K562 (cell line): ENCODE data around the gene TSGA10. TPM values are rescaled to one million over a fixed set of nuclear protein-coding genes. Genes with fewer than 3 reads are reported as not detected.
A peak's percentile ranks its signal among the peaks of the same experiment; 100 is the strongest.

Experiments
- EP300 ChIP-seq: IDR thresholded peaks from 2 replicates; pipeline ENCODE4 v1.6.1; 2012; ENCODE audit warnings: low read length, improper control_type of control experiment
- GTF2E2 ChIP-seq: fragments of 200-800 bp; sonication (Bioruptor generic); IDR thresholded peaks from 2 replicates; pipeline ENCODE4 v1.6.1; 2016; ENCODE audit warnings: missing genetic modification characterization, missing compliant biosample characterization
- L3MBTL2 ChIP-seq: fragments of 450-650 bp; IDR thresholded peaks from 2 replicates; pipeline ENCODE4 v1.6.1; 2016; ENCODE audit warnings: mild to moderate bottlenecking, moderate library complexity
- PTTG1 ChIP-seq: fragments of 450-650 bp; IDR thresholded peaks from 2 replicates; pipeline ENCODE4 v1.6.1; 2016; ENCODE audit warnings: low read depth, mild to moderate bottlenecking, missing genetic modification characterization, missing compliant biosample characterization
- RBFOX2 ChIP-seq: fragments of 200-400 bp; formaldehyde crosslinking; IDR thresholded peaks from 2 replicates; pipeline ENCODE4 v1.6.1; 2017; ENCODE audit warnings: low read depth, mild to moderate bottlenecking, low read length, moderate library complexity
- RCOR1 ChIP-seq, 2 experiments: IDR thresholded peaks; 2 replicates each; pipeline ENCODE4 v1.6.1; 2012; ENCODE audit warnings: low read depth in 2 of 2, low read length in 2 of 2, borderline replicate concordance in 1 of 2, improper control_type of control experiment in 1 of 2
- ZNF699 ChIP-seq: fragments of 250-450 bp; sonication (Bioruptor Pico); IDR thresholded peaks from 2 replicates; pipeline ENCODE4 v1.8.0; 2021; ENCODE audit warnings: mild to moderate bottlenecking, moderate library complexity; ENCODE audit not compliant: insufficient replicate concordance
- polyA plus RNA-seq, 8 experiments: library from polyadenylated mRNA; depleted of rRNA in 4 of 8; stranded (reverse) in 5 of 8; unstranded in 3 of 8; fragments of >200 nt; fragmentation: Nextera tagmentation in 2 of 8; fragmentation: Illumina TruSeq in 1 of 8; extraction: Ambion mirVana in 2 of 8; extraction: Trizol in 1 of 8; gene quantifications; 2 replicates each; pipeline versions ENCODE4 v1.2.1 to v1.2.3, GENCODE V29; 2011 to 2014; ENCODE audit warnings: inconsistent platforms in 1 of 8, missing spikeins in 1 of 8
- total RNA-seq, 7 experiments: library from RNA; depleted of rRNA in 6 of 7; stranded (reverse); fragments of >200 nt in 6 of 7; fragmentation: Illumina TruSeq in 2 of 7; extraction: Trizol in 2 of 7; gene quantifications; 2 replicates each; pipeline versions ENCODE4 v1.2.1 to v1.2.3, GENCODE V29; 2011 to 2021; ENCODE audit warnings: low replicate concordance in 1 of 7
- TF ChIP-seq, protein P1 (sequence below): fragments of 250-450 bp; sonication (Bioruptor Pico); IDR thresholded peaks from 2 replicates; pipeline ENCODE4 v1.4.0; 2020; ENCODE audit warnings: mild to moderate bottlenecking
- TF ChIP-seq, protein P2 (sequence below): fragments of 250-450 bp; sonication (Bioruptor Pico); IDR thresholded peaks from 2 replicates; pipeline ENCODE4 v1.8.0; 2022; ENCODE audit warnings: moderate library complexity, mild to moderate bottlenecking, inconsistent platforms
- TF ChIP-seq, protein P3 (sequence below): IDR thresholded peaks from 3 replicates; pipeline ENCODE4 v1.6.1; 2011; ENCODE audit warnings: borderline replicate concordance, mild to moderate bottlenecking, moderate library complexity; ENCODE audit not compliant: insufficient read length; ENCODE audit errors: extremely low read depth
- TF ChIP-seq, protein P4 (sequence below), 2 experiments: fragments of 200-800 bp in 1 of 2; sonication (Bioruptor generic) in 1 of 2; sonication (generic) in 1 of 2; formaldehyde crosslinking in 1 of 2; IDR thresholded peaks in 1 of 2; conservative IDR thresholded peaks in 1 of 2; 2 replicates each; pipeline versions ENCODE4 v1.5.0 to v1.6.1; 2016 to 2020; ENCODE audit warnings: missing compliant biosample characterization in 1 of 2, missing genetic modification characterization in 1 of 2, missing genetic modification reagents in 1 of 2

Gene TSGA10
- total and polyA plus RNA-seq, 9 of the 15 experiments (the other 6 are each of a cell fraction or from before 2014, with no cell fraction given) = 2.1 to 11.3 (median 3.2) TPM

DNA sequence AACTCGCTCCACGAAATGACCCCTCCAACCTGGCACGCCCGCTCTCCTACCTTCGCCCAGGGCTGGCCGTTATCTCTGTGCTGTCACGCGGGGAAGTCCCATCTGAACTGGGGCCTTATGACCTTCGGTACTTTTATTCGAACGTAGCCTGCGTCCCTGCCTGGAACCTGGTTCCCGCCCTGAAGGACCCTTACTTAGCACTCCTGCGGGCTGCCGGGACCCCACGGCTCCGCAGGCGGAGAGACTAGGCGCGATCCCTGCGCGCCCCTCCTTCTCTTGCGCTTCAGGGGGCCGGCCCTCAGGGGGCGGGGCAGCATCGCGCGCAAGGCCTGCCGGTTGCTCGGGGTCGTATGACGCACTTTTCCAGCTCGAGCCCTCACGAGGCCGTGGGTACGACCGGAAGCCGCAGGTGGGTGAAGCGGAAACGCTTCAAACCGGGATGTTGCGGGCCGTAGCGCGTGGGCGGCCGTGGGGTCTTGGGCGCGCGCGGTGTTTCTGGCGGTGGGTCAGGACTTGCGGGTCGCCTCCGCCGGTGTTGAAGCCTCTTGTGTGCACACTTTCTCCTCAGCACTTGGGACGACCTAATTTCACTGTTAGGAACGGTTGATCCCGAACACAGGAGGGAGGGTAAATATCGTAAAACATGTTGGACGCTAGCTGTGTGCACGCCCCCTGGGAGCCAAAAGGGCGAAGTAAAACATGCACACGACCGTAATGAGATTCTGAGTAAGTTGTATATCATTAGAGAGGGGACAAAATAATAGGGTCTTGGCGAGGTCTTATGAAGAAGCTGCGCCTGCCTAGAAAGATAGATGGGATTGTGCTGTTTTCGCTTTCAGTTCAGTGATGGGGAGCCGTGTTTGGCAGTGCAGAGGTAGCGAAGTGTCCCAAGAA is at the start of gene TSGA10, which contains the start of gene LIPT1 (continued):
- no peak for TF ChIP-seq EP300
- TF ChIP-seq, protein P1, sequence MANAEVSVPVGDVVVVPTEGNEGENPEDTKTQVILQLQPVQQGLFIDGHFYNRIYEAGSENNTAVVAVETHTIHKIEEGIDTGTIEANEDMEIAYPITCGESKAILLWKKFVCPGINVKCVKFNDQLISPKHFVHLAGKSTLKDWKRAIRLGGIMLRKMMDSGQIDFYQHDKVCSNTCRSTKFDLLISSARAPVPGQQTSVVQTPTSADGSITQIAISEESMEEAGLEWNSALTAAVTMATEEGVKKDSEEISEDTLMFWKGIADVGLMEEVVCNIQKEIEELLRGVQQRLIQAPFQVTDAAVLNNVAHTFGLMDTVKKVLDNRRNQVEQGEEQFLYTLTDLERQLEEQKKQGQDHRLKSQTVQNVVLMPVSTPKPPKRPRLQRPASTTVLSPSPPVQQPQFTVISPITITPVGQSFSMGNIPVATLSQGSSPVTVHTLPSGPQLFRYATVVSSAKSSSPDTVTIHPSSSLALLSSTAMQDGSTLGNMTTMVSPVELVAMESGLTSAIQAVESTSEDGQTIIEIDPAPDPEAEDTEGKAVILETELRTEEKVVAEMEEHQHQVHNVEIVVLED (CRISPR knock-in tag) = no peak
- TF ChIP-seq GTF2E2 (tag) = peak; percentile 80
- TF ChIP-seq ZNF699 (CRISPR knock-in tag) = no peak
- TF ChIP-seq, protein P2, sequence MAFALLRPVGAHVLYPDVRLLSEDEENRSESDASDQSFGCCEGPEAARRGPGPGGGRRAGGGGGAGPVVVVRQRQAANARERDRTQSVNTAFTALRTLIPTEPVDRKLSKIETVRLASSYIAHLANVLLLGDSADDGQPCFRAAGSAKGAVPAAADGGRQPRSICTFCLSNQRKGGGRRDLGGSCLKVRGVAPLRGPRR = no peak
- no peak for TF ChIP-seq PTTG1
- peak; percentile 91 for TF ChIP-seq L3MBTL2
- TF ChIP-seq RCOR1 (IDR thresholded peaks at IDR 0.05; ENCODE audit: borderline replicate concordance in 1 of 2, low read depth in 2 of 2, low read length in 2 of 2) = peak in 1 of 2 experiments; percentile 15; a peak in 1 of 4 replicates
- TF ChIP-seq, protein P3, sequence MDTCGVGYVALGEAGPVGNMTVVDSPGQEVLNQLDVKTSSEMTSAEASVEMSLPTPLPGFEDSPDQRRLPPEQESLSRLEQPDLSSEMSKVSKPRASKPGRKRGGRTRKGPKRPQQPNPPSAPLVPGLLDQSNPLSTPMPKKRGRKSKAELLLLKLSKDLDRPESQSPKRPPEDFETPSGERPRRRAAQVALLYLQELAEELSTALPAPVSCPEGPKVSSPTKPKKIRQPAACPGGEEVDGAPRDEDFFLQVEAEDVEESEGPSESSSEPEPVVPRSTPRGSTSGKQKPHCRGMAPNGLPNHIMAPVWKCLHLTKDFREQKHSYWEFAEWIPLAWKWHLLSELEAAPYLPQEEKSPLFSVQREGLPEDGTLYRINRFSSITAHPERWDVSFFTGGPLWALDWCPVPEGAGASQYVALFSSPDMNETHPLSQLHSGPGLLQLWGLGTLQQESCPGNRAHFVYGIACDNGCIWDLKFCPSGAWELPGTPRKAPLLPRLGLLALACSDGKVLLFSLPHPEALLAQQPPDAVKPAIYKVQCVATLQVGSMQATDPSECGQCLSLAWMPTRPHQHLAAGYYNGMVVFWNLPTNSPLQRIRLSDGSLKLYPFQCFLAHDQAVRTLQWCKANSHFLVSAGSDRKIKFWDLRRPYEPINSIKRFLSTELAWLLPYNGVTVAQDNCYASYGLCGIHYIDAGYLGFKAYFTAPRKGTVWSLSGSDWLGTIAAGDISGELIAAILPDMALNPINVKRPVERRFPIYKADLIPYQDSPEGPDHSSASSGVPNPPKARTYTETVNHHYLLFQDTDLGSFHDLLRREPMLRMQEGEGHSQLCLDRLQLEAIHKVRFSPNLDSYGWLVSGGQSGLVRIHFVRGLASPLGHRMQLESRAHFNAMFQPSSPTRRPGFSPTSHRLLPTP = no peak
- TF ChIP-seq RBFOX2 = peak; percentile 99
- TF ChIP-seq, protein P4, sequence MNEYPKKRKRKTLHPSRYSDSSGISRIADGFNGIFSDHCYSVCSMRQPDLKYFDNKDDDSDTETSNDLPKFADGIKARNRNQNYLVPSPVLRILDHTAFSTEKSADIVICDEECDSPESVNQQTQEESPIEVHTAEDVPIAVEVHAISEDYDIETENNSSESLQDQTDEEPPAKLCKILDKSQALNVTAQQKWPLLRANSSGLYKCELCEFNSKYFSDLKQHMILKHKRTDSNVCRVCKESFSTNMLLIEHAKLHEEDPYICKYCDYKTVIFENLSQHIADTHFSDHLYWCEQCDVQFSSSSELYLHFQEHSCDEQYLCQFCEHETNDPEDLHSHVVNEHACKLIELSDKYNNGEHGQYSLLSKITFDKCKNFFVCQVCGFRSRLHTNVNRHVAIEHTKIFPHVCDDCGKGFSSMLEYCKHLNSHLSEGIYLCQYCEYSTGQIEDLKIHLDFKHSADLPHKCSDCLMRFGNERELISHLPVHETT (CRISPR knock-in tag; conservative IDR thresholded peaks at IDR 0.05 in 1 of 2, IDR thresholded peaks at IDR 0.05 in 1 of 2) = peak in 1 of 2 experiments; percentile 85; a peak in 2 of 4 replicates
